Endothelial cell of umbilical vein (primary cell): Measurements from ENCODE around the gene OR6X1.

Experiments
- CTCF ChIP-seq, 2 donors: IDR thresholded peaks; 1 replicate in 1 of 2; 2 replicates in 1 of 2; pipeline ENCODE4 v1.5.1; 2011; ENCODE audit warnings: low read length in 2 of 2, mild to moderate bottlenecking in 2 of 2, moderate library complexity in 2 of 2, control low read depth in 1 of 2, inconsistent platforms in 1 of 2, low read depth in 1 of 2; ENCODE audit not compliant: insufficient read depth in 1 of 2; ENCODE audit errors: extremely low read depth in 1 of 2
- EZH2 ChIP-seq: IDR thresholded peaks from 2 replicates; pipeline ENCODE4 v1.6.1; 2012; ENCODE audit warnings: borderline replicate concordance, low read depth, mild to moderate bottlenecking, moderate library complexity, low read length, inconsistent platforms; ENCODE audit not compliant: severe bottlenecking
- FOS ChIP-seq: IDR thresholded peaks from 2 replicates; pipeline ENCODE4 v1.6.1; 2011; ENCODE audit warnings: mild to moderate bottlenecking, low read length, moderate library complexity, borderline replicate concordance; ENCODE audit not compliant: insufficient read depth
- JUN ChIP-seq: IDR thresholded peaks from 2 replicates; pipeline ENCODE4 v1.6.1; 2011; ENCODE audit warnings: borderline replicate concordance, low read depth; ENCODE audit not compliant: insufficient read length, insufficient read depth
- MAX ChIP-seq: IDR thresholded peaks from 2 replicates; pipeline ENCODE4 v1.6.1; 2011; ENCODE audit not compliant: insufficient read depth, insufficient read length
- POLR2A ChIP-seq: IDR thresholded peaks from 2 replicates; pipeline ENCODE4 v1.6.1; 2012; ENCODE audit warnings: low read depth, mild to moderate bottlenecking, control low read depth, low read length
- POLR2AphosphoS5 ChIP-seq: IDR thresholded peaks from 2 replicates; pipeline ENCODE4 v1.6.1; 2012; ENCODE audit warnings: low read depth, mild to moderate bottlenecking, control low read depth, low read length, moderate library complexity; ENCODE audit not compliant: insufficient read depth

GRCh38 chr11:123798513-123799252, 44.4 kb upstream of the OR6X1 start:
- no peak for TF ChIP-seq POLR2A
- no peak for TF ChIP-seq CTCF (IDR thresholded peaks at IDR 0.05; ENCODE audit: extremely low read depth in 1 of 2, insufficient read depth in 1 of 2, low read depth in 1 of 2, low read length in 2 of 2)
- TF ChIP-seq JUN, result no peak
- TF ChIP-seq EZH2, result no peak
- TF ChIP-seq POLR2AphosphoS5, result no peak
- no peak for TF ChIP-seq MAX
- TF ChIP-seq FOS, result no peak
